GM18909 (cell line): ENCODE measurements around the gene PTDSS2.

Experiments used
- ATAC-seq: cut with Tn5 transposase; IDR thresholded peaks from one replicate; pipeline ENCODE4 v1.9.1; 2021; ENCODE audit warnings: mild to moderate bottlenecking; ENCODE audit not compliant: unreplicated experiment, poor library complexity

PTDSS2 gene

GRCh38 chr11:486189-486588 is 36.1 kb downstream of the PTDSS2 start:
- ATAC-seq = no peak

GRCh38 chr11:487571-488021 is 37.5 kb downstream of the PTDSS2 start:
- ATAC-seq = no peak

DNA sequence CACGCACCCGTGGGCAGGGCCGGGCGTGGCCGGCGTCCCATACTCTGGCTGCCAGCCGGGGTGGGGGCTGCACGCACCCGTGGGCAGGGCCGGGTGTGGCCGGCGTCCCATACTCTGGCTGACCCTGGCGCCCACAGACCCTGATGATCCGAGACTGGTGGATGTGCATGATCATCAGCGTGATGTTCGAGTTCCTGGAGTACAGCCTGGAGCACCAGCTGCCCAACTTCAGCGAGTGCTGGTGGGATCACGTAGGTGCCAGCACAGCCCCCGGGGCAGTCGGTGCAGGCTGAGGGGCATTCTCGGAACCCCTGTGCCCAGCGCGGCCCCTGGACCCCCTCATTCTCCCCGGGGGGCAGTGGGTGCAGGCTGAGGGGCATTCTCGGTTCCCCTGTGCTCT is 38.0 kb downstream of the PTDSS2 start:
- no peak for ATAC-seq

DNA sequence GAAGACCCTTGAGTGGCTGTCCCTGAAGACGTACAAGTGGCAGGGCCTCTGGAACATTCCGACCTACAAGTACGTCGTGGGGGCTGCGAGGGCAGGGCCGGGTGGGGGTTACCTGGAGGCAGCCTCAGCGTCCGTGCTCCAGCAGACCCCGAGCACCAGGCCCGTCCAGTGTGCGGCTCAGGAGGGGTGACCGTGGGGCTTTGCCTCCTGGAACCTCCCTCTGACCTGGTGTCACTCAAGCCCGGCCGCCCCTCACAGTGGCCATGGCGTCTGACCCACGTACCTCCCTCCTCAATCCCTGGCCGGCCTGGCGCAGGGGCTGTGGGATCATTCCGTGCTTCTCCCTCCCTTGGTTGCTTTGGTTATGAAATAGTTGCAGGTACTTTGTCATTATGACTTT is 38.5 kb downstream of the PTDSS2 start:
- no peak for ATAC-seq

GRCh38 chr11:488992-489391 is 38.9 kb downstream of the PTDSS2 start:
- no peak for ATAC-seq

DNA sequence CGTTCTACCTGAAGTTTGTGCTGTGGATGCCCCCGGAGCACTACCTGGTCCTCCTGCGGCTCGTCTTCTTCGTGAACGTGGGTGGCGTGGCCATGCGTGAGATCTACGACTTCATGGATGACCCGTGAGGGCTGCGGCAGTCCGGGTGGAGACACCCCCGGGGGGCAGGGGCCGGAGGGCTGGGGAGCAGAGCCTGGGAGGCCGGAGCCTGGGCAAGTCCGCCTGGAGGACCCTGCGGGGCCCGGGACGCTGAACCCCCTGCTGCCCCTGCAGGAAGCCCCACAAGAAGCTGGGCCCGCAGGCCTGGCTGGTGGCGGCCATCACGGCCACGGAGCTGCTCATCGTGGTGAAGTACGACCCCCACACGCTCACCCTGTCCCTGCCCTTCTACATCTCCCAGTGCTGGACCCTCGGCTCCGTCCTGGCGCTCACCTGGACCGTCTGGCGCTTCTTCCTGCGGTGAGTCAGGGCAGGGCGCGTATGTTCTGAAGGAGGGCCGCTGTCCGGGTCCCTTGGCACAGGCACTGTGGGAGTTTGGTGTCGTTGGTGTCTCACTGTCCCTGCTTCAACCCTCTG is 39.6 kb downstream of the PTDSS2 start:
- no peak for ATAC-seq

DNA sequence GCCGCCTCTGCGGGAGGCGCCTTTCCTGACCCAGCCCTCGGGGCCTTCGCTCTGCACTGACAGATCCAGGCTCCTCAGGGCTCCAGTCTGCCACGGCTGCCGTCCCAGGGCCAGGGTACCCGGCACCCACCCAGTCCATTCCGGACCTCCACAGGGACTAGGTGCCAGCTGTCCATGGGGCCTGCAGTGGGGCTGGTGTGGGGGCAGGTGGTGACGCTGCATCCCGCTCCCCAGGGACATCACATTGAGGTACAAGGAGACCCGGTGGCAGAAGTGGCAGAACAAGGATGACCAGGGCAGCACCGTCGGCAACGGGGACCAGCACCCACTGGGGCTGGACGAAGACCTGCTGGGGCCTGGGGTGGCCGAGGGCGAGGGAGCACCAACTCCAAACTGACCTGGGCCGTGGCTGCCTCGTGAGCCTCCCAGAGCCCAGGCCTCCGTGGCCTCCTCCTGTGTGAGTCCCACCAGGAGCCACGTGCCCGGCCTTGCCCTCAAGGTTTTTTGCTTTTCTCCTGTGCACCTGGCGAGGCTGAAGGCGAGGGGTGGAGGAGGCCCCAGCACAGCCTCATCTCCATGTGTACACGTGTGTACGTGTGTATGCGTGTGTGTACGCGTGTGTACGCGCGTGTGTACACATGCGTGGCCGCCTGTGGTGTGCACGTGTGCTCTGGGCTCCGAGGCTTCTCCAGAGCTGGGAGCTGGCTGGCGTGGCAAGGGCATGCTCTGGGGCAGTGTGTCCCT is 40.3 kb downstream of the PTDSS2 start:
- ATAC-seq = no peak

GRCh38 chr11:490930-491260 is 40.8 kb downstream of the PTDSS2 start:
- no peak for ATAC-seq

DNA sequence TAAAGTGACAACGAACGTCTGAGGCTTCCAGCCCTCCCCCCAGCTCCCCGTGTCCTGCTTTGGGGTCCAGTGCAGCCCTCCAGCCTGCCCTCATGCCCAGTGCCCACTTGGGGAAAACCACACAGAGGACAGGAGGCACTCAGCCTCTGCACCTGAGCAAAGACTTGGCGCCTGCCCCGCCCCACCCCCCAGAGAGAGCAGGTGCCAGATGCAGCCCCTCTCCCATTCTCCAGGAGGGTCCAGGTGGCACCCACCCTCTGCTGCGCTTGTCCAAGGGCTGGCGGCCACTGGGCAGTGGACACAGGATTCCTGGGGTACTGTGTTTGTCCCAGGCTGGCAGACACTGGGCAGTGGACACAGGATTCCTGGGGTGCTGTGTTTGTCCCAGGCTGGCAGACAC is 41.3 kb downstream of the PTDSS2 start:
- ATAC-seq = no peak

DNA sequence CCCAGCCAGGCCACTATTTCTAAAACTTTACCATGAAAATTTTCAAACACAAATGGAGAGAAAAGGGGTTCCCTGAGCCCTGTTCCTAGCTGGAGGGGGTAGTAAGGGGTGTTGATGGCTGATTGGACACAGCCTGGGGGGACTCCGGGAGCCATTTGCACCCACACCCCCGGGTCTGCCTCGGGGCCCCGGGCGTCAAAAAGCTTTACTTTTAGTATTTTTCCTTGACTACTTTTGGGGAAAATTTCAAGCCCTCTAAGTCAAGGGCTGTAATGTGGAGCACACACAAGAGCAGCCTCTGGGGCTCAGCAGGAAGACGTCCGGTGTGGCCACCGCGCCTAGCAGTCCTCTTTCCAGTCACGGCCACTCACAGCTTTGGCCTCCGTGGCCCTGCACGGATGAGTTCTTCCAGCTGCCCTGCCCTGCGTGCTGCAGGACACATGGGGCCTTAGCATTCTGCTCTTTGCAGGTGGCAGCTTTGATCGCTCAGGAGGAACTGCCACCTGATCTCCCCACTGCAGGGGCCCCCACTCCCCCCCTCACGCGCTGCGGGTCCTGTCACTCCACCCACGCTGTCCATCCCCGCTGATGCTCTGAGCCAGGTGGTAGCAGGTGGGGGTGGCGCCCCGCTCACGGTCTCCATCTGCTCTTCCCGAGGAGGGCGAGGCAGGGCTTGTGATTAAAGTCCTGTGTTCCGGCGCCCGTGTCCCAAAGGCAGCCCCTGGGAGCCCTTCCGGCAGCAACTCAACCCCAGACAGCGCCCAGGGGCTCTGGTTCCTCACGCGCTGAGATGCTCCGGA is 42.5 kb downstream of the PTDSS2 start:
- no peak for ATAC-seq

GRCh38 chr11:494761-495536 is 44.9 kb downstream of the PTDSS2 start:
- ATAC-seq = no peak

GRCh38 chr11:495537-495931 is 45.5 kb downstream of the PTDSS2 start:
- ATAC-seq = no peak

DNA sequence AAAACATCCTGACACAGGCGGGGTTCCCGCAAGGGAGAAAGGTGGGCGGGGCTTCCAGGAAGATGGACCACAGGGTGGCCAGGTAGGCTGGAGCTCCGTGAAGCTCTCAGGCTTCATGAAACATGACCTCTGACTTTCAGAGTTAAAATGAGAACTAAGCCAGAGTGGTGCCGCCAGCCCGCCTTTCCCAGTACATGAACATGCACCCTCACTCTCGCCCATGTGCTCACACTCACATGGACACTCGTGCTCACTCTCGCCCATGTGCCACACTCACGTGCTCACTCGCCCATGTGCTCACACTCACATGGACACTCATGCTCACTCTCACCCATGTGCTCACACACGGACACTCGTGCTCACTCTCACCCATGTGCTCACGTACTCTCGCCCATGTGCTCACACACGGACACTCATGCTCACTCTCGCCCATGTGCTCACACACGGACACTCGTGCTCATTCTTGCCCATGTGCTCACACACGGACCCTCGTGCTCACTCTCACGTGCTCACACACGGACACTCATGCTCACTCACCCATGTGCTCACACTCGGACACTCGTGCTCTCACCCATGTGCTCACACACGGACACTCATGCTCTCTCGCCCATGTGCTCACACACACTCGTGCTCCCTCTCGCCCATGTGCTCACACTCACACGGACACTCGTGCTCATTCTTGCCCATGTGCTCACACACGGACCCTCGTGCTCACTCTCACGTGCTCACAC is 46.9 kb downstream of the PTDSS2 start:
- ATAC-seq = no peak

DNA sequence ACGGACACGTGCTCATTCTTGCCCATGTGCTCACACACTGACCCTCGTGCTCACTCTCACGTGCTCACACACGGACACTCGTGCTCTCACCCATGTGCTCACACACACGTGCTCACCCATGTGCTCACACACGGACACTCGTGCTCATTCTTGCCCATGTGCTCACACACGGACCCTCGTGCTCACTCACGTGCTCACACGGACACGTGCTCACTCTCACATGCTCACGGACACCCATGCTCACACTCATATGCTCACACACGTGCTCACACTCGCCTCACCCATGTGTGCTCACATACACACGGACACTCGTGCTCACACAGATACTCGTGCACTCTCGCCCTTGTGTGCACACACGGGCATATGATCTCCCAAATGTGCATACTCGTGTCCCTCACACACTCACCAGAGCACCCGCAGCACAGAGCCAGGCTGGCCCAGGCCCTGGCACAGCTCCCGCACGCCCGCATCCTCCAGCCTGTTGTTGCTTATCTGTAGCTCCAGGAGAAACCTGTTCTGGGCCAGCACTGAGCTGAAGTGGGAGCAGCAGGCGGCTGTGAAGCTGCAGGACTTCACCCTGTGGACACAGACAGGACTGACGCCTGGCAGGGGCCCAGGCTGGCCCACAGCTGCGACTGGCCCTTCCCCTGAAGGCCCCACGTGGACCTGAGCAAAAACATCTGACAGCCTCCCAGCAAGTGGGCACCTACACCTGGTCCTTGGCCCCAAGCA is 47.7 kb downstream of the PTDSS2 start:
- ATAC-seq = no peak

- no peak for ATAC-seq
Observed at GRCh38 chr11:498297-499181, 48.5 kb downstream of the PTDSS2 start.

DNA sequence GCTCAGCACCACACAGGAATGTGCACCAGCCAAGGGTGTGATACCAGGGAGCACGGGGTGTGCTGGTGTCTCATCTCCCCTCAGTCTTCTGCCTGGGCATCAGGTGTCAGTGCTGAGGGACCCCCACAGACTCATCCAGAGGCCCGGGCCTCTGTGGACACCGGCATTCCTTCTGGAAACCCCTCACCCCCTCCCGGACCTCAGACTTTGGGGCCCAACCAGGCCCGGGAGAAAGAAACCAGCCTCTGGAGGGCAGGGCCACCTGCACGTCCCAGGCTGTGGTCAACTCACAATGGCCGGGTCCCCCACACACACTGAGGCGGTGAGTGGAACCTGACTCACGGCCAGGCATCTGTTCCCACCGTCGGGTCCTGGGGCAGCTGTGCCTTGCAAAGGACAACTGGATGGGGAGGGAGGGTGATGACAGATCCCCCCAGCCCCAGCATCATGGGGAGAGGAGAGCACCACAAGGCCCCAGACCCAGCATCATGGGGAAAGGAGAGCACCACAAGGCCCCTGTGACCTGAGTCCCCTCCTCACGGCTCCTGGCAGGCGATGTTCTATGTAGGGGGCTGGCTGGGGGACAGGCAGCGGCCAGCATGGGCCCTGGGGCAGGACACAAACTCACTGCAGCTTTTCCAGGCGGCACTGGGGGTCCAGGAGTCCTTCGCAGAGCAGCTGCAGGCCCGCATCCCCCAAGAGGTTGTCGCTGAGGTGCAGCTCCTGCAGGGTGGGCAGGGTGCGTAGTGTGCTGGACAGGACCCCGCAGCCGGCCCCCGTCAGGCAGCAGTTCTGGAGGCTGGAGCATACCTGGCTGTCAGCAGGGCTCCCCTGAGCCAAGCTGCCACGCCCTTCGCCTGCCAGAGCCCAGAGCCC is 49.4 kb downstream of the PTDSS2 start:
- ATAC-seq = no peak

DNA sequence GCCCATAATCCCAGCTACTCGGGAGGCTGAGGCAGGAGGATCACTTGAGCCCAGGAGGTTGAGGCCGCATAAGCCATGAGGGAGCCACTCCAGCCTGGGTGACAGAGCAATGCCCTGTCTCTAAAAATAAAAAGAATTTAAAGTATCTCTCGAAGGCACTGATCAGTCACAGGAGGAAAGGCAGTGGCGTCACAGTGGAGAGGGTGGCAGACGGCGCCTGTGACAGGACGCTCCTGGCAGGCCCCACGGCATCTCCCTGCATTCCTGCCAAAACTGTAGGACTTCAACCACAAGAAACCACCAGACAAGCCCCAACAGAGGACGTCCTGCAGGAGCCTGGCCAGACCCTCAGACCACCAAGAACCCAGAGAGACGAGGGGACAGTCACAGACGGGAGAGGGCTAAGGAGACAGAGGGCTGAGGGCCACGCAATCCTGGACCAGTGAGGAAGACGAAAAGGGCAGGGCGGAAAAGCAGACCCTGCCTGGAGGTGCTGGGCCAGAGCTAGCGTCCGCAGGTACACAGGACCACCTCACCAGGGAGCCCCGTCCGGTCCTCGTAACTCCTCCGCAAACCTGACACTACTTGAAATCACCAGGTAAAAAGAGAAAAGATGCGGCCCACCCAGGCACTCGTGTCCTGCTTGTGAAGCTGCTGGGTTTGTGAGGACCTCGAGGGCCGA is 51.1 kb downstream of the PTDSS2 start:
- no peak for ATAC-seq
